ENCODE measurements around the gene ANKRD55.
"Not testable (repeated sequence)": the region's sequence is repeated elsewhere in the genome, so short reads cannot be mapped to it uniquely, and the experiment has no call there.

Gene ANKRD55

DNA sequence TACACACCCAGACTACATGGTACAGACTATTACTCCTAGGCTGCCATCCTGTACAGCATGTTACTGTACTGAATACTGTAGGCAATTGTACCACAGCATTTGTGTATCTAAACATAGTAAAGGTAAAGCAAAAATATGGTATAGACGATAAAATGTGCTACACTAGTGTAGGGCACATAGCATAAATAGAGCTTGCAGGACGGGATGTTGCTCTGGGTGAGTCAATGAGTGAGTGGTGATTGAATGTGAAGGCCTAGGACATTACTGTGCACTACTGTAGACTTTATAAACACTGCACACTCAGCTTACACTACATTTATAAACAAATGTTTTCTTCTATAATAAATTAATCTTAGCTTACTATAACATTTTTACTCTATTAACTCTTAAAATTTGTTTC is 25.6 kb downstream of the ANKRD55 start:
- no peak for DNase-seq (ENCODE audit: low read depth)

DNA sequence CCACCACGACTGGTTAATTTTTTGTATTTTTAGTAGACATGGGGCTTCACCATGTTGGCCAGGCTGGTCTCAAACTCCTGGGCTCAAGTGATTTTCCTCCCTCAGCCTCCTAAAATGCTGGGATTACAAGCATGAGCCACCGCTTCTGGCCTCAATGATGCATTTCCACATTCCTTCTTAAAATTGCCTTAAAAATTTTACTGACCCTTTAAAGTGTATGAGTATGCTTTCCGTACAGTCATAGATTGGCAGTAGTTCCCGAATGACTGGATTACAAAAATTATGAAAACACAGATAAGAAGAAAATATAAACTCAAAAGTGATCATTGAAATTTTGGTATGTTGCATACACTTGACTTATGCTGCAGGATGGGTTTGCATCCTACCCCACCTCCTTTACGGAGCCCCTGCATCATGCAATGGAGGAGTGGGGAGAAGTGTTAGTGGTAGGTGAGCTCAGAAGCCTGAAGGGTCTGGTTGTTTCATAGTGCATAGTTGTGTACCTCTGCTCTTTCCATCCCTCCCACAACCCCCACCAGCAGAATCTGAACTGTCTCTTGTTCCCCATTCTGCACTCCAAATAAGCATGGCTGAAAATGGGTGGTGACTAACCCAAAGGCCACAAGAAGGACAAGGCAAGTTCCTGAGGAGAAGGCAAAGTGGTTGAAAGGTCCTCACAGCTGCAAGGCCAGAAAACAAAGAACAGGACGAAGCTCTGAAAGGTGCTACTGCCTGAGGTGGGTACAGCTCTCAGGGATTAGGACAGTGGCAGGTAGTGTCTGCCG is 26.8 kb downstream of the ANKRD55 start:
- DNase-seq (ENCODE audit: low read depth) = peak; percentile 45

DNA sequence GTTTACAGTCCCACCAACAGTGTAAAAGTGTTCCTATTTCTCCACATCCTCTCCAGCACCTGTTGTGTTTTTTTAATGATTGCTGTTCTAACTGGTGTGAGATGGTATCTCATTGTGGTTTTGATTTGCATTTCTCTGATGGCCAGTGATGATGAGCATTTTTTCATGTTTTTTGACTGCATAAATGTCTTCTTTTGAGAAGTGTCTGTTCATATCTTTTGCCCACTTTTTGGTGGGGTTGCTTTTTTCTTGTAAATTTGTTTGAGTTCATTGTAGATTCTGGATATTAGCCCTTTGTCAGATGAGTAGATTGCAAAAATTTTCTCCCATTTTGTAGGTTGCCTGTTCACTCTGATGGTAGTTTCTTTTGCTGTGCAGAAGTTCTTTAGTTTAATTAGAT is 29.2 kb downstream of the ANKRD55 start:
- DNase-seq (ENCODE audit: low read depth) = not testable (repeated sequence)

DNA sequence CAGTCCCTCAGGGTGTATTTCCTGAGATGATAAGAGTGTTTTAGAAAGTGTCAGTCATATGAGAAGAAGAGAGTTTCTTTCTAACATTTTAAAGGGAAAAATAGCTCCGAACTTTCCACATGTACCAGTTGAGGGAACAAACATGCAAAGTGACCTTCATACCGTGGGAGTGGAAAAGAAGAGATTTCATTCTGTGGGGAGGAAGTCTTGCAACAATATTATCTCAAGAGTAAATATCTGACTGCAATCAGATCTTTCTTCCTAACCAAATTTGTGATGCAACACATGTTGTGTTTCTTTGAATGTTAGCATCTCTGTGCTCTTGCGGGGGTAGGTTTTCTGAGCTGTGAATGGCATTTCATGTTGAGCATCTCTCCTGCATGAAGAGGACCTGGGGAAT is 30.6 kb downstream of the ANKRD55 start:
- DNase-seq (ENCODE audit: low read depth) = no peak

DNA sequence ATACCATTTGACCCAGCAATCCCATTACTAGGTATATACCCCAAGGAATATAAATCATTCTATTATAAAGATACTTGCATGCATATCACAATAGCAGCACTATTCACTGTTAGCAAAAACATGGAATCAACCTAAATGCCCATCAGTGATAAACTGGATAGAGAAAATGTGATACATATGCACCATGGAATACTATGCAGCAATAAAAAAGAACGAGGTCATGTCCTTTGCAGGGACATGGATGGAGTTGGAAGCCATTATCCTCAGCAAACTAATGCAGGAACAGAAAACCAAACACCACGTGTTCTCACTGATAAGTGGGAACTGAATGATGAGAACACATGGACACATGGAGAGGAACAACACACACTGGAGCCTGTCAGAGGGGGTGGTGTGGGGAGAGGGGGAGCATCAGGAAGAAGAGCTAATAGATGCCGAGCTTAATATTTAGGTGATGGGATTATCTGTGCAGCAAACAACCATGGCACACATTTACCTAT is 31.3 kb downstream of the ANKRD55 start:
- DNase-seq (ENCODE audit: low read depth) = not testable (repeated sequence)

DNA sequence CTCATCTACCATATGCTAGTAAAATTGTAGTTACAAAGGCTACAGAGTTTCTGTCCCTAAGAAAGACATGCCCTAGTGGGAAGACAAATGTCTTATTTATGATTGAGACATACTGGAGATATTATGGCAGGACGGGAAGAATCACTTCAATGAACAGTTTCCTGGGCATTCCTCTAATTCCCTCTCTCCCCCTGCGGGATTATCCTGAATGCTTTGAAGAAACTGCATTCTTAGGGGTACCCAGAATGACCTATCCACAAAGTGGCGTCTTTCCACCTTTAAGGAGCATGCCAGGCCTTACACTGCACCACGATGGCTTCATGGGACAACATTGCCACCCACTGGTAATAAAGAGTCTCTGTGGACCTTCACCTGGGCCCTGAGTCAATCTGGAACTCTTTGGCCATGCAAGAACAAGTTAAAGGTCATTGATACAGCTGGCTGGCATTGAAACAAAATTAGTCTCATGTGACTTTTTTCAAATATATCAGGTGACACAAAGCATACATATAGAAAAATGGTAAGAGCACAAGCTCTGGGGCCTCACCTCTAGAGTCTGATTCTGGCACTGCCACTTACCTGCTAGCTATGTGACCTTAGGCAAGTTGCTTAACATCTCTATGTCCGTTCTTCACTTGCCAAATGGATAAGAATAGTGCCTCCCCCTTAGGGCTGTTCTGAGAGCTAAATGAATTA is 32.0 kb downstream of the ANKRD55 start:
- no peak for DNase-seq (ENCODE audit: low read depth)

DNA sequence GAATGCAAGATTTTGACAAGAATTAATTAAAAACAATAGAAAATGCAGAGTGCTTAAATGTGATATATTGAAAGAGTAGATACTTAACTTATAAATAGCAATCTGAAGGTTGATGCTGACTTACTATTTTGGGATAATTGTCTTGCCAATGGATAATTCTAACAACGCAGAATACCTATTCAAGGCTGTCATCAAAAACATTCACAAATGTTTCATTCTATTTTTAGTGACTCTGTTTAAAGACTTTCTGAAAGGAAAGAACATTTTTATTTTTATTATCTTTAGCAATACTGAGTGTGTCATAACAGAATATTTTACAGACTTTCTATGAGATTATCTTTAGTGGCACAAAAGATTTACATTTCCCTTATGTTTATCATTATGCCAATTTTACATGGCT is 38.1 kb downstream of the ANKRD55 start:
- DNase-seq (ENCODE audit: low read depth) = no peak

DNA sequence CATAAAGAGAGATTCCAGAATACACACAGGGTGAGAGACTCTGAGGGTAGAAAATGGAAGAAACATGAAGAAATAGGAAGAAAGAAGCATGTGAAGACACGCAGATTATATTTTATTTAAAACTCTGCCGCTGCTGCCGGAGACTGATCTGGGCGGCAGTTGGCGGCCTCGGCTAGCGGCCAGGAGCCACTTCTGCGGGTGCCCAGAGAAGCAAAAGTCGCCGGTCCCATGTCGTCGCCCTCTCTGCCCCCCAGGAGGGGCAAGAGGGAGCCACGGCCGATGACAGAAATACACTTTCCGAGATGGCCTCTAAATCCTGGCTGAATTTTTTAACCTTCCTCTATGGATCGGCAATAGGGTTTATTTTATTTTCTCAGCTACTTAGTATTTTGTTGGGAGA is 40.9 kb downstream of the ANKRD55 start:
- DNase-seq (ENCODE audit: low read depth) = no peak

DNA sequence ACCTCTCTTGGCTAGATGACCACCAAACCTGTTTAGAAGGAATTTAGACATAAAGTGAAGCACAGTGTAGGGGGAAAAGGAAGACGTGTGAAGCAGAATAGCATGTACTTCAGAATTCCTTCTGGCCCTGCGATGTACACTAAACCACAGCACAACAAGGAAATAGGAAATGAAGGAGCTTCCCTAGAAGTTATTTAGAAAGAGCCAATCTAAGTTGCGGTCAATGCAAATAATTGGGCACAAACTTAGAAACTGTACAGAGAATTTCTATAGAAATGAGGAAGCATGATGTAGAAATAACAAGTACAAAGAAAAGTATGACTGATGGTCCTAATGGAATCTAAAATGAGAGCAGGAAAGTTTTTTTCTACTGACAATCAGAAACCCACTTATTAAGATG is 41.5 kb downstream of the ANKRD55 start:
- no peak for DNase-seq (ENCODE audit: low read depth)

DNA sequence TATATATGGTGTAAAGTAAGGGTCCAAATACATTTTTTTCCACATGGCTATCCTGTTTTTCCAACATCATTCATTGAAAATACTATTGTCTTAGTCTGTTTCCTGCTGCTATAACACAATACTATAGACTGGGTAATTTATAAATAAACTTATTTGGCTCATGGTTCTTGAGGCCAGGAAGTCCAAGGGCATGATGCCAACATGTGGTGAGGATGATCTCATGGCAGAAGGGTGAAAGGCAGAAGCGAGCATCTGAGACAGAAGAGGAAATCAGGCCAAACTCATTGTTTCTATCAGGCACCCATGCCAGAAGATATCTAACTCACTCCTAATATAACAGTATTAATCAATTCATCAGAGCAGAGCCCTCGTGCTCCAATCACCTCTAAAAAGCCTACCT is 42.6 kb downstream of the ANKRD55 start:
- DNase-seq (ENCODE audit: low read depth) = peak; percentile 37

DNA sequence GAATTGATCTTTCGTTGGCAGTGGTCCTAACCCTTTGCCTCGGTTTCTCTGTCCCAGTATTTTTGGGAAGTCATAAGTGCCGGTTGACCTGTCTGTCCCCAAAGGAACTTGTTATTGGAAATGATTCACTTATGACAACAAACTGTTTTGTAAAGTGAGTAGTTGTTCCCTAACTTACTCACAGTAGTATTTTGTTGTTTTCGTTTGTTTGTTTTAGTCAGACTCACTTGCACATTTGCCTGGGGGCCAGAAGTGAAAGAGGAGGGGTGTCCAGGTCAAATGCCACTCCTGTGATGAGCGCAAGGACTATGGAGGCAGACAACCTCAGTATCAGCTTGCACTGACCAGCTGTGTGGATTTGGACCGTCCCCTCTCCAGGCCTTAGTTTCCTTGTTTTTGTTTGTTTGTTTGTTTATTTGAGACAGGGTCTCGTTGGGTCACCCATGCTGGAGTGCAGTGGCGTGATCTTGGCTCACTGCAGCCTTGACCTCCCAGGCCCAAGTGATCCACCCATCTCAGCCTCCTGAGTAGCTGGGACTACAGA is 47.3 kb downstream of the ANKRD55 start:
- DNase-seq (ENCODE audit: low read depth) = no peak

DNA sequence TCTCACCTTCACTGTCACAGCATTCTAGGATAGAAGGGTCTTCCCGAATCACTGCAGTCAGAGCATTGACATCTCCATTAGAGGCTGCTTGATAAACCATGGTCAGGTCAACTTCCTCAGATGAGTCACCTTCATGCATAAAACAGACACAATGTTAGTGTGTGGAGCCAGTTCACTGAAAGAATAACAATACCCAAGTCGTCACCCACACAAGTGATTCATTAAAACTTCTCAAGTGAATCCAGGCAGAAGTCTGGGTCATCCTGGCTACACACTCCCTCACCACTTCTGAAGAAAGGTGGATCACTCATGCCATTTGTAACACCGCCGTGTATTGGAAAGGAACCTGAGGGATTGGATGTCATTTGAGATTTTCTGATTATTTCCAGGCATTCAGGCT is 49.6 kb downstream of the ANKRD55 start:
- peak; percentile 70 for DNase-seq (ENCODE audit: low read depth)

DNA sequence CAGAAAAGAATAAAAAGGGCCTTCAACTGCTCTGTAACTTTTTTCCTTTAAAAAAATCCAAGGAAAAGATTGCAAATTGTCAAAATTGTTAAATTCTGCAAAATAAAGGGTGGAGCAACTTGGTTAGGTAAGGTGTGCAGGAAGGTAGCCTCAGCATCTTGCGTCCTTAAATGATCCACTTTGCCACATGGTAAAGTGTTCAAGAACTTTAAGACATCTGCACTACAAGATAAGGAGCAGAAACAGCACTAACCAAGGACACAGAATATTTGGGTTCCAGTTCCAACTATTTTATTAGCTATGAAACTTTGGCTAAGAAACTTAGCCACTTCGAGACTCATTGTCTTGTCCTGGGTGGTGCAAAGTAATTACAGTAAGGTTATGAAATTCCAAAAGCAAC is 53.7 kb downstream of the ANKRD55 start:
- DNase-seq (ENCODE audit: low read depth) = no peak

DNA sequence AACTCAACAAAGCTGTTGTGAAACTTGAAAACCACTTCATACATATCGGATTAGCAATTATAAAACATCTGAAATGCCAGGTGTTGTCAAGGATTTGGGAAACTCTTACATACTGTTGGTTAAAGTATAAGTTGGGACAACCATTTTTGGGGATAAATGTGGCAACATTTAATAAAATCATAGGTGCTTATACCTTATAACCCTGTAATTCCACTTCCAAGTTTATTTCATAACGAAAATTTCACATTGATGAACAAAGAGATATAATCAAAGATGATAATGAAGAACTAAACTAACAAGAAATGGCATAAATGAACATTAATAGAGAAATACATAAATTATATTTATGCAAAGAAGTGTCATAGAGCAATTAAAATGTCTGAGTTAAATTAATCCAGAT is 54.3 kb downstream of the ANKRD55 start:
- DNase-seq (ENCODE audit: low read depth) = no peak

DNA sequence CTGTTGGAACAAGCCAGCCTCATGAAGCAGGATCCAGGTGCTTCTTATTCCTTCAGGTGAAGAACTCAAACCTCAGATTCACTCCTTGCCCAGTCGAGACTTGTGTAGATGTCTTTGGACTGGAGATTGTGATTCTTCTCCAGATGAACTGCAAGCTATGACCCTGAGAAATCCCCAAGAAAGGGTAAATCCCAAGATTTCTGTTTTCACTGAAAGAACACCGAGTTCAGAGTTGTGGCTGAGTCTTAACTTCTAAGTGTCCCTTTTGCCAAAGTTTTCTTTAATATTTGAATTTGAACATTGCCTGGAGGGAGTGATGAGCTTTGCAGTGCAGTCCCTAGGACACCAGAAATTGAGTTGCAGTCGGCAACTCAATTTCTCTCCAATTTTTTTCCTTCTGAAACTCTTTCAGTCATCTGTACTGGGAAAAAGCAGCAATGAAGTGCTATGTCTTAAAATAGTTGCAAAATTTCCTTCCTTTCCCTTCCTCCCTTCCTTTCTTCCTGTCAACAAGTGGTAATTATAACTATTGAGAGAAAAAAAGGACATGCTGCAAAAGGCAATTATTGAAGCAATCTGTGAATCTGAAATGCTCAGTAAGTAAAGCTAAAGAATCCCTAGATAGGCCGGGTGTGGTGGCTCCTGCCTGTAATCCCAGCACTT is 56.1 kb downstream of the ANKRD55 start:
- no peak for DNase-seq (ENCODE audit: low read depth)

DNA sequence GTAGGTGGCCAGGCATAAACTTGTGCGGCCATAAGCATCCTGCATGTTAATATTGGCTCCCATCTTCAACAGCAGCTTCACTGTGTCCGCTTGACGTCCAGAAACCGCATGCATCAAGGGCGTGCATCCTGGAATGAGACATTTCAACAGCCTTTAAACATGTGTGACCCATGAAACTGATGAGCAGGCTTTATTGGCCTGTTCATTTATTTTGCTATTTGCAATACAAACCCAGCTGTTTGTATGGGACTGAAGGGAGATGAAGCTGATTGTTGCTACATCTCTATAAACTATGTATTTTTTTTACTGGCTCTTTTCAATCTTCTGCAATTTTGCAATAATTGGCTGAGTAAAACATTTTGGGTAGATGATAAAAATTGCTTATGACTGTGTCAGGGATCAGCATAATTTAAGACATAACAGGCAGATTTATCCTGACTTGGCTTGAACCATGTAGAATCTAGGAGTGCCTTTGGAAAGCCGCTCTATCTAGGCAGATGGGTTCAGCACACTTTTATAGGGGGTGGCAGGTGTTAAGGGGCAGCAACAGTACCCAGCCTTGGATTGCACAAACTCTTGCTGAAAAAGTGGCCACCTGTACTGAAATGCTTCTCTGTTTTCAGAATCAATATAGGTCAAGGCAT is 56.9 kb downstream of the ANKRD55 start:
- DNase-seq (ENCODE audit: low read depth) = peak; percentile 77

DNA sequence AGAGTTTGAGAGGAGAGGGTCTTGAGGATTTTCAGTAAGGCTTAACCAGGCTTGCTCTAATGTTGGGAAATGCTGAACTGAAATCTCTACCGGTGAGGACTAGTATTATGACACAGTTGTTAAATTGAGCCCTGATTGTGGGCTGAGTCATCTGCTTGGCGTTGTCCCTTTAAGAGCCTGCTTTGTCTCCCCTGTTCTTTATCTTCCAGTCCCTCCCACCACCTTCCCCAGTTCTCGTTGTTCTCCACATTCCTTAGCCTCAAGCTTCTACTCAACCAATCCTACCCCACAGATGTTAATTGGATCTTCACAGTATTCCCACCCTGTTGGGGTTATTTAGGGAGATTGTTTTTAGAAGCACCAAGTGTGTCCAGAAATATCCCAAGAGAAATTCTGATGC is 57.6 kb downstream of the ANKRD55 start:
- peak; percentile 44 for DNase-seq (ENCODE audit: low read depth)

DNA sequence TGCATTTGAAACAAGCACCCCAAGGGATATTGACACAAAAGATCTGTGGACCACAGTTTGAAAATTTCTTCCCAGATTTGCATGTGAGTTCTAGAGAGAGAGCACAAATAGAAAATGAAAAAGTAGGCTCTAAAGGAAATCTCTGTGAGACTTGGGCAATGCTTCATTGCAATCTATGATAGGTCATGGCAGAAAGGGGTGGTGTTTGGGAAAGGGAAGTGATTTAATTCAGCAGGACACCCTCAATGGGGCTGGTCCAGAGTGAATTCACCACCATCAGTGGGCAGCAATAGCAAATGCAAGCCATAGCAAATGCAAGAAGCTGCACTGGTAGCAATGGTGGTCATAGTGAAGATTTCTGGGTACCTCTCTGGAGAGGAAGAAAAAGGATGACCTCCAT is 58.1 kb downstream of the ANKRD55 start:
- DNase-seq (ENCODE audit: low read depth) = no peak

DNA sequence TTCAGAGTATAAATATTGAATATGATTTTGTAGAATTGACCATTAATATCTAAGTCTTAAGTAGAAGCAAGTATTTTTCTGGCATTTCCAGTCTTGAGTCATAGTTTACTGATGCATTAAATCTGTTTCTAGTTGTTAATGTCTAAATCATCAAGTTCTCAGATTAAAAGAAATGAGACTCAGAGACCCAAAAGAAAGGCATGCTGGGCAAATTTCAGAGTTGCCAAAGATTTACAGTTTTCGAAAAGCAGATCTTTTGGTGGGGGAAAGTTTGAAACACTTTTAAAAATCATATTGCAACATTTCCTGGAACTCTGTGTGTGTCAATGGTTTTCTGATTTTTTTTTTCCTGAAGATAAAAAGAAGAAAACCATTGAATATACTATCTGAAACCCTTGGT is 60.9 kb downstream of the ANKRD55 start:
- DNase-seq (ENCODE audit: low read depth) = peak; percentile 50

DNA sequence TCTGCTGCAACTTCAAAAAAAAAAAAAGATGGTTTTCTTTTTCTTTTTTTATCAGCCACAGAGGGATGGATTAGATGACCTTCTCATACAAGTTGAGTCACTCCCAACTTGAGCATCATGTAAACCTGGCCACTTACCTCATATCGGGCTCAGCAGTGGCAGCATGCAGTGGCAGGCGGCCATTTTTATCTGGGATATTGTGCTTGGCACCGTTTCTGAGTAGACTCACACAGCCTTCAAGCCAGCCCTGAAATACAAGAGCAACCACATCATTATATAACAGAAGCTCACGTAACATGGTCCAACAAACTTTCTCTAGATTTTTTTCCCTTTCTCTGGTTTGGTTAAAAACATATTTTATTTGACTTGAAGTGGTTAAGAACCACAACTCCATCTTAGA is 62.6 kb downstream of the ANKRD55 start:
- DNase-seq (ENCODE audit: low read depth) = peak; percentile 37

DNA sequence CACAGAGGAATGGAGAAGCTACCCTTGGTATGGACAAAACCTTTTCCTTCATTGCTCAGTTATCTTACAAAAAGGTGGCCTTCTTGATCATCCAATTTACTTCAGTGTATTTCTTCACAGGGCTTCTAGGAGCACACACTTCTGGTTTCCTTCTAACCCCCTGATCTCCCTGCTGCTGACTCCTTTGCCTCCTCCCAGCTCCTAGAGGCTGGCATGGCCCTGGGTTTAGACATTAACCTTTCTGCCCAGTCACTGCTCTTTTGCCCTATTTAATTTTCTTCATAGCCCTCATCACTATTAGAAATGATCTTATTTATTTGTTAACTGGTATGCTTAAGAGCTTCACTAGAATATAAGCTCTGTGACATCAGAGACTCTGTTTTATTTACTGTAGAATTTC is 63.2 kb downstream of the ANKRD55 start:
- no peak for DNase-seq (ENCODE audit: low read depth)

DNA sequence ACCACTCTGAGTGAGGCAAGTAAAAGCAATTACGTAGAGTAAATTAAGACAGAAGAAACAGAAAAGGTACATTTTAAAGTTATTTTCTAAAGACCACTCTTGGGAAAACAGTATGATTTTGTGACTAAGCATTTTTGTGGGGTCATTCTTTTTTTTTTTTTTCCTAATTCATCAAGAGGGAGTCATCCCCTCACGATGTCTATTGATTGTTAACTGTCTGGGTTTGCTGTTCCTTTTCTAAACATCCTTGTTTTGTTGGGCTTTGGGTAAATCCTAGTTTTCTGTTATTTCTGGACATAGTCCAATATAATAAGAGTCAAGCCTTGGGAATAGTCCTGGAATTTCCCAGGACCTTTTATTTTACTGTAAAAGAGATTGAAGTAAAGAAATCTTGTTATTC is 63.8 kb downstream of the ANKRD55 start:
- no peak for DNase-seq (ENCODE audit: low read depth)

Measured in GM04503 (cell line).